ENCODE data around the gene GANAB.
"Not testable (repeated sequence)": the region's sequence is repeated elsewhere in the genome, so short reads cannot be mapped to it uniquely, and the experiment has no call there.

GANAB gene

DNA sequence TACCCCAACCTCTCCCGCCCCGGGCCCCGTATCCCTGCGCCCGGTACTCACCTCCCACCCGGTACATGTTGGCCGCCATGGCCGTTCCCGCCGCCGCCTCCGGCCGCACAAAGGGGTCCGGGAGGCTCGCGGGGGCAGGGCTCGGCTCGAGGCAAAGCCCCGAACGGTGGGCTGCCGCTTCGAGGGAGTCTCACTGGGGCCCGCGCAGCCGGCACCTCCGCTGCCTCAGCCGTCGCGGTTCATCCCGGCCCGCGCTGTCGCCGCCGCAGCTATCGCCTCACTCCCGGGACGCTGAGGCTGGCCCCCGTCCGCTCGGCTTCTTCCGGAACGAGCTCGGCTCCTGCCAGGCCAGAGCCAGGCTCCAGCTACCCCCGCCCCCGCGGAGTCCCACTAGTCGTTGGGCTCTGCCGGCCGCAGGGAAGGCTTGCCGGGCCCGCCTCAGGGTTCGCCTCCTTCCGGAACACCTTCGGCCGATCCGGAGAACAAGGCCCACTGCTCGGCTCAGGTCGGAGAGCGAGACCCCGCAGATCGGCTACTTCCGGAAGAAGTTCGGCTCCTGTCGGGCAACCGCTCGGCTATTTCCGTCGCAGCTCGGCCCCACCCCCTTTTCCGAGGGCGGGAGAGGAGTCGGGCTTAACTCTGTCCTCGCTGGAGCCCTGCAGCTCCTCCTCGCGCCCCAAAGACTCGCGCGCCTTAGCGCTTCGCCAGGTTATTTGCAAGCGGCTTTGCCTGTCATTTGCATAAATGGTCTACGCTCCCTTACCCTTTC is 44.9 kb downstream of the GANAB start, which contains the start of gene MTA2:
Gene MTA2 (minus strand): TSS at position 494 of the 769 bp plus-strand sequence. CDS start 415 bp downstream, at position 79.
- DNase-seq (ENCODE audit: low read depth in 3 of 3) = peak; percentile 99 to 100 (median 99)

DNA sequence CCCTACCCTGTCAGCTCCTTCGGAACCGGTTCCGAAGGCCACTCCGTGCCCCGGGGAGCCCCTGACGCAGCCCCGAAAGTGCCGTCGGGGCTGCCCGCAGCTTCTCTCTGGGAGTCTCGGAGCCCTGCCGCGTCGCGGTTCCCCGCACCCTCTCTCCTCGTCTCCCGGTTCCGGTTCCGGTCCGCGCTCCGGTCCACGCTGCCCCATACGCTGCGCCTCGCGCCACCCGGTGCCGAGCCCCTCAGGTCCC is 45.4 kb downstream of the GANAB start:
- DNase-seq (ENCODE audit: low read depth in 3 of 3) = peak in 2 of 3 experiments; percentile 41 to 56

DNA sequence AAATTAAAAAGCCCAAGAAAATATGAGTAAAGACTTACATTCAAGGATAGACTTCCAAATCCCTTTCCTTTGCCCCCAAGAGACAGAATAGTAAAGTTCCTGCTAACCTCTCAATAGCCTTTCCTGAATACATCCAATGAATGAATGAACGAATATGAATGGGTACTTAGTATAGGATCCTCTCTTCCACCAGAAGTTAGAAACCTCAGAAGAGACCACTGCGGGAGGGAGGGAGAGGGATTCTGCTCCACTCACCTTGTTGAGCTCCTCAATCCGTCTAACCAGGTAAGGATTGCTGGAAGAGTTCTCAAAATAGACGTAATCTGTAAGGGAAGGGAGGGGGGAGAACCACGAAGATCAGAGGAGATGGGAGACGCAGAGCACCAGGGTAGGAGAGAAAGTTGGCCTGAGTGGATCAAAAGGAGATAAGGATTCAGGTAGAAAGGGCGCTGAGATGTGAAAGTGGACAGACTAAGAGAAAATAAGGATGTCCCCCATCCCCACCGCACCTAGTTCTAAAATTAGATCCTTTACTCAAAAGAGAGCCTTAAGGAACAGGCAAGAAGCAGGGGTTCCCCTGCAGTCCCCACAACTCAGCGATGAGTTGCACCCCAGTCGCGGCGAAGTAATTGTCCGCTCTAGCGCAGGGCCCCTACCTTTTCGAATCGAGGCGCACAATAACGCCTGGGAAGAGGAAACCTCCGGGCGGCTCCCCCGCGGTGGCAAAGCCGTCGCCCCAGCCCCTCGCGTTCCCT is 45.9 kb downstream of the GANAB start:
- DNase-seq (ENCODE audit: low read depth in 3 of 3) = no peak

DNA sequence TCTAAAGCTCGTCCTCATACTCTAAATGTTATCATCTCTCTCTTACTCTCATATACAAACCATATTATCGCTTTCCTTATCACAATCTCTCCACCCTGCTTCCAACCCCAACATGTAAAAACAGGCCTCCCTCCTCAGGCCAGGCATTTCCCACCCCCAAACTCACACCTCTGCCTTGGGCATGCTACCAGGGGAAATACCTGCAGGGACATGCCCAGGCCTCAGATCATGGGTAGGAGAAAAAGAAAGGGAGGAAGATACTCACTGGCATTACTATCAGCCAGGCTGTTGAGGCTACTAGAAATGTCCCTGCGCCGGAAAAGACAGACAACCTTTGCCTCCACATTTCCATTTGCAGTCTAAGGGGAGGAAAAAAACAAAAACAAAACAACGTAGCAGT is 46.5 kb downstream of the GANAB start:
- no peak for DNase-seq (ENCODE audit: low read depth in 3 of 3)

DNA sequence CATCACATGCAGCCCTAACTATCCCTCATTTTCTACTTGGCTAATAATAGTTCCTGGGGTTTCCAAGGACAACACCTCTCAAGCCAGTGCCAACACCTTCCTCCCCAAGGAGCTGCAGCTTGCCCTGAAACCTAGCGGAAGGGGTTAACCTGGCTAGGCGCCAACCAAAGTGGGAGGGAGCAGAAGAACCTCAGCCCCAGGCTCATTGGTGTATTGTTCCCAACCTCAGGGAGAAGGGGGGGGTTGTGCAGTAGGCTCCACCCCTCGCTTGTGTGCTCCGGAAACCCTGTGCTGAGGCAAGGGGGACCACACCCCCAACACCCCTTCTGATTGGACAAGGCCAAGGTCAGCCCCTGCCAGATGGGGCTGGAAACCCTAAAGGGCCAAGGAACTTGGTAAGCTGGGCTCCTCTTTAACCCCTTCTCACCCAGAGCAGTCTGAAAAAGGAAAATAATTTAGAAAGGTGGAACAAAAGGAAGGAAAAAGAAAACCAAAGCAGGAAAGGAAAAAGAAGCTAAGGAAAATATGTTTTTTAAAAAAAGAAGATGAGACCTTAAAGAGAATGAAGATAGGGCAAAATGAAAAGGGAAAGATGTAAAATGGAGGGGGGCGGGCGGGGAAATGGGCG is 47.2 kb downstream of the GANAB start:
- DNase-seq (ENCODE audit: low read depth in 3 of 3) = peak; percentile 89 to 95 (median 89)

DNA sequence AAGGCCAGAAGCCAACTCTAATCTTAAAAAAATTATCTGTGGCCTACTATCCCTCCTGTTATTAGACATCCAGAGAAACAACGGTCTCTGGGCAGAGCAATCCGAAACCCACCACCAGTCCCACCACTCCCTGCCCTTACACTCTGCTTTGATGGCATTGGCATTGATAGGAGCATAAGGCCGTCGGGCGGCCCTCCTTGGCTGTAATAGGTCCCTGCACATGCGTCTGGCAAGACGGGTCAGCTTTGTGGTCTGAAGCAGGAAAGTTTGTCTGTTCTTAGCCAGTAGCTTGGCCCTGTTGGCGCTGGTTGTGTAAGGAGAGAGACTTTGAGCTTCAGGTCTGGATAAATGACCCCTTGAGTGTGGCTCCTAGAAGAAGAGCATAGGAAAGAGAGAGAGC is 51.3 kb downstream of the GANAB start:
- no peak for DNase-seq (ENCODE audit: low read depth in 3 of 3)

DNA sequence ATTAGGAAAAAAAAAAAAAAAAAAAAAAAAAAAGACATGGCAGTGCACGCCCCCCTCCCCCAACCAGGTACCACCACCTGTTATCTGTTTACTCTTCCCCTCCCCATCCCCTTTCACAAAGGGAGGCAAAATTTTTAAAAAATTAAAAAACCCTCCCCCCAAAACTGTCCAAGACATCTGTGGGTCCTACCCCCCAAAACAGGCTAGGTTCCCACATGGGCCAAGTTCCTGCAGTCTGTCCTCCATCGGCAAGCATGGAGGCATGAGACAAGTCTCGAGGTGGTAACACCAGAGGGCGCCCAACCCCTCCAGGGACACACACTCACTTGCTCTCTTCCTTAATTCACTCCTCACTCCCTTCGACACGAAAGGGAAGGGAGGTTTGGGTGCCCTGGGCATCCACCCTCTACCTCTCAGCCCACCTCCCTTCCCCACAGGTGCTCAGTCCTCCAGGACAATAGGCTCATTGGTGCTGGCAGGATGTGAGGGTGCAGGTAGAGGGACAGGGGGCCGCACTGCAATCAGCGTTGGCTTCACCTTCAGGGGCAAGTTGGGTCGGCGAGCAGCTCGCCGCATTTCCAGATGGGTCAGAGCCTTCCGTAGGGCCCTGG is 52.9 kb downstream of the GANAB start:
- DNase-seq (ENCODE audit: low read depth in 3 of 3) = peak; percentile 38 to 77 (median 57)

DNA sequence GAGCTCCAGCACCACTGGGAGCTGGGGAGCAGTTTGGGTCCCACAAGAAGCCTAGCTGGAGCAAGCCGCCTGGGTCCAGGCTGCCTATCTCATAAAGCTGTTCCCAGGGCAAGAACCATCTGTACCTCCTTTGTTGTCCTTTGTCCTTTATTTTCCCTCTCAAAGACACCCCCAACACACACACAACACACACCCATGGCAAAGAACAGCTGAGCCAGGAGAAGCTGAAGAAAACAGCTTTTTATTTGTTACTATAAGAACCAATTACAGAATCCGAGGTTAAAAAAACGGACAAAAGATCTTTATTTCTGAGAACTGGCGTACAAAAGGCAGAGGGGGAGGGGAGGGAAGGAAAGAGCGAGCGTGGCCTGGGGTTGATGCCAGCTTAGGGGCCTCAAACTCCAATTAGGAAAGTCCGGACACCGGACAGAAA is 53.4 kb downstream of the GANAB start:
- DNase-seq (ENCODE audit: low read depth in 3 of 3) = no peak

DNA sequence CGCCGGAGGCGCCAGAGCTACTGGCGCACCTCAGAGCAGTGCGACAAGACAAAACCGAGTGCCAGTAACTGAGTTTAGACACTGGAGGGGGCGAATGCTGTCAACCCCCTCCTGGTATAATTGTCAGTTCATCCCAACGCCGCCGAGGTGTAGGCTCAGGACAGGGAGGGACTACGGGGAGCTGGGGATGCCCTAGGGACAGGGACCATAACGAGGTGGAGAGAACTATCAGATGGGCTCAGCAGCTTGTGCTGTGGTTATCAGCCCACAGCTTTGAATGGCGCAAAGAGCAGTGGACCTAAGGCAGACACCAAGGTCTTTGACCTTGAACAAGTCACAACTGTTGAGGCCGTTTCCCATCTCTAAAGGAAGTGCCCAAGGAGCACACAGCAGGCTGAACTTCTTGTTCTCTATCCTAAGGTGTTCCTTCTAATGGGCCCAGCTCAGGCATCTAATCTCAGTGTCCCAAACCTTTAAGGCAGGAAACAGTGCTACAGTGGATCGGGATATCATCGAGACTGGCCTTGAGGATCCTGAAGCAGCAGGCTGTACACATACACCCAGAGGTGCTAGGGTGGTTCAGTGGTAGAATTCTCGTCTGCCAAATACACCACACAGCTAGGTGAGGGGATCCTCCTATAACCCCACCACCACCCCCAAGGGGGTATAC is 54.1 kb downstream of the GANAB start:
- no peak for DNase-seq (ENCODE audit: low read depth in 3 of 3)

DNA sequence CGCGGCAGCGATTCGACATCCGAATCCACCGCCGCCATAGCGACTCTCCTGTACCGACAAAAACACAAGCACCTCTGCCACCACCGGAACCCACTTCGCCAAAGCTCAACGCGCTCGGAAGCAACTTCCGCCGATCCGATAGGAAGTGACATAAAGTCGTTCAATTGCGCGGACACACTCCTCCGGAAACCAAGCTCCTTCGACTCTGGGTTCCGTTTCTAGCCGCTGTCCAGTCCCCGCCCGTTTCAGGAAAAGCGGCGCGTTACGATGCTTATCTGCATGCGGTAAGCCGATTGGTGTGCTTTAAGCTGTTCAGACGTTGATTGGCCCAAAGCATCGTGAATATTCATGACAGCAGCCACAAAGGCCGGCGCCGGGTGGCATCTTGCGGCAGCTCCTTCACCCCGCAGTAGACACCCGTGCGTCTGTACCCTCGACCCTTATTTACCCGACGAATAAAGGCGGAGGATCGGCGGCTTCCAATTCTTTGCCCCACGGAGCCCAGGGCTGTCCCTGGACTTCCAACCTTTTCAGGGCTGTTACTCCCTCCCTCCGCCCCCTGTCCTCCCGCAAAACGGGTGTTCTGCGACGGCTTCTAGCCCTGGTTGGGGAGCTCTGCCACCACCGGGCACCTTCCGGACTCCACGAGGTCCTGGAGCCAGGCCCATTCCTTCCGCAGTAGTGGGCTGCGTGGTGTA is 54.8 kb downstream of the GANAB start, which contains the start of gene TUT1:
Gene TUT1 (minus strand): TSS at position 76 of the 698 bp plus-strand sequence. CDS start 38 bp downstream, at position 38.
- peak; percentile 89 to 95 (median 93) for DNase-seq (ENCODE audit: low read depth in 3 of 3)

DNA sequence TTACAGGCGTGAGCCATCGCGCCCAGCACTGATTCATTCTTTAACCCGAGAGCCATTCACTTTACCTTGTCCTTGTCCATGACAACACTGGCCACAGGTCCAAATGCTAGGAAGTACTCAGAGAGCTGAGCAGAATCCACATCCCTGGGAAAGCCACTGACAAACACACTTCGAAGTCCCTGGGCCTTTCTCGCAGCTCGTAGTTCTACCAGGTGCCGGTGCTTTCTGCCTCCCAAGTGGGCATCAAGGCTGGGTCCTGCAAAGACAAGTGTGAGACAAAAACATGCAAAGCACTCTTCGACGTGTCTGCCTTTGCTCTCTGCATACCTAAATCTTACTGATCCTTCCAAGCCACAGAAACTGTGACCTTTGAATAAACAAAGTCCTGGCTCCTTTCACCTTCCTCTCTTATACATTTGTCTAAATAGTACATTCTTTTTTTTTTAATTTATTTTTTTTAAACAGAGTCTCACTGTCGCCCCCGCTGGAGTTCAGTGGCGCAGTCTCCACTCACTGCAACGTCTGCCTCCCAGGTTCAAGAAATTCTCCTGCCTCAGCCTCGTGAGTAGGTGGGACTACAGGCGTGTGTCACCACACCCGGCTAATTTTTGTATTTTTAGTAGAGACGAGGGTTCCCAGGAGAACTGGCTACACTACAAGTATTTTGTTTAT is 57.3 kb downstream of the GANAB start:
- peak in 1 of 3 experiments; percentile 30 for DNase-seq (ENCODE audit: low read depth in 3 of 3)

DNA sequence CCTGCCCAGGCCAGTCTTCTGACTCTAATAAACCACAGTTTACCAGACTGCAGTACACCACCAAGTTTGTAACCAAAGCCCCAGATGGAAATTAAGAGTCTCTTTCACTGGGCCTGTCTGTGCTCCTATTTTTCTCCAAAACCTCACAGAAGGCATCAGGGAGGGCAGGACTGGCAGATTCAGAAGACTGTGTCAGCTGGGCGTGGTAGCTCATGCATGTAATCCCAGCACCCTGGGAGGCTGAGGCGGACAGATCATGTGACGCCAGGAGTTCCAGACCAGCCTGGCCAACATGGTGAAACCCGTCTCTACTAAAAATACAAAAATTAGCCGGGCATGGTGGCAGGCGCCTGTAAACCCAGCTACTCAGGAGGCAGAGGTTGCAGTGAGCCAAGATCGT is 61.1 kb downstream of the GANAB start:
- DNase-seq (ENCODE audit: low read depth in 3 of 3) = not testable (repeated sequence)

DNA sequence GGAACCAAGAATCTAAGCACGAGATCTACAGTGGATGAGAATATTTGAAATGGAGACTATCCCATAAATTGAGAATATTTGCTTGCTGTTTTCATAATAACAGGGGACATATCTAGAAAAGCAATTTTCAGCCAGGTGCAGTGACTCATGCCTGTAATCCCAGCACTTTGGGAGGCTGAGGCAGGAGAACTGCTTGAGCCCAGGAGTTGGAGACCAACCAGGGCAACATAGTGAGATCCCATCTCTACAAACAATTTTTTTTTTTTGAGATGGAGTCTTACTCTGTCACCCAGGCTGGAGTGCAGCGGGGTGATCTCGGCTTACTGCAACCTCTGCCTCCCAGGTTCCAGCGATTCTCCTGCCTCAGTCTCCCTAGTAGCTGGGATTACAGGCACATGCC is 64.7 kb downstream of the GANAB start:
- DNase-seq (ENCODE audit: low read depth in 3 of 3) = not testable (repeated sequence)

DNA sequence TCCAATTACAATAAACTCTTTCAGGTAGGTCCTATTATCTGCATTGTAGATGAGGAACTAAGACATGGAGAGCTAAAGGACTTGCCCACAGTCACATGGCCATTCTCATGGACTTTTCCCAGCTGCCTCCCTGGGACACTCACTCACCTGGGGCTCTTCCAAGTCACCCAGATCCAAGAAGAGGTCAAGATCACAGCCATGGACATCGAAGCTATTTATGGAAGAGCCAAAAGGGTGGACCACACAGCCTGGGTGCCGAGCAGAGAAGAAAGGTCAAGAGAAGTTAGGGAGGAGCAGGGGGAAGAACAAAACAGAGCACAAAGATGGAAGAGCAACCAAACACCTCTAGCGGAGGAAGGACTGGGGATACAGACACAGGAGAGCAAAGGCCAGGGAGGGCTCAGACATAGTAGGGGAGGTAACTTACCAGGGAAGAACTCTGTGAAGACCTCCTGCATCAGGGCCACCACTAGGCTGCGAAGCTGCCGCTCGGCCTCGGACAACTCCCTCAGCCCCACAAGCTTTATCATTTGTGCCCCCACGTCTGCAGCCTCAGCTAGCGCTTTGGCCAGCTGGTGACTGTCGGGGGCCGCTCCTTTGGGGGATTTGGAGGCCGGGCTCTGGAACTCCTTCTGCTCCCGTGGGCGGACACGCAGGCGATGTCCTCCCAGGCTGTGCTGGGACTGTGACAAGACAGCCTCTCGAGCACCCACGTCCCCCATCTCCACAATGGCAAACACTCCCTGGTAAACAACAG is 65.3 kb downstream of the GANAB start:
- no peak for DNase-seq (ENCODE audit: low read depth in 3 of 3)

DNA sequence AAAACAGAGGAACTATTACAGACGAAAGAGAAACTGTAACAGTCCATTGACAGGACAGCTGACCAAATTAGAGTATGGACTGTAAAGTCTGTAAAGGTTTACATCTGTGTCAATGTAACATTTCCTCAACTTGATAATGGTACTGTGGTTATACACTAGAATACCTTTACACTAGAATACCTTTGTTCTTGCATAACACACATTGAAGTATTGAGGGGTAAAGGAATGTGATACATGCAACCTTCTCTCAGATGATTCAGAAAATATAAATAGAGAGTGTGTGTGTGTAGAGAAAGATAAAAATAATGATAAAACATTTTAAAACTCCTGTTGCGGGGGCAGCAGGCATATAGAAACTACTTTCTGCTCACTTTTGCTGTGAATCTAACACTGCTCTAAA is 67.2 kb downstream of the GANAB start:
- no peak for DNase-seq (ENCODE audit: low read depth in 3 of 3)

DNA sequence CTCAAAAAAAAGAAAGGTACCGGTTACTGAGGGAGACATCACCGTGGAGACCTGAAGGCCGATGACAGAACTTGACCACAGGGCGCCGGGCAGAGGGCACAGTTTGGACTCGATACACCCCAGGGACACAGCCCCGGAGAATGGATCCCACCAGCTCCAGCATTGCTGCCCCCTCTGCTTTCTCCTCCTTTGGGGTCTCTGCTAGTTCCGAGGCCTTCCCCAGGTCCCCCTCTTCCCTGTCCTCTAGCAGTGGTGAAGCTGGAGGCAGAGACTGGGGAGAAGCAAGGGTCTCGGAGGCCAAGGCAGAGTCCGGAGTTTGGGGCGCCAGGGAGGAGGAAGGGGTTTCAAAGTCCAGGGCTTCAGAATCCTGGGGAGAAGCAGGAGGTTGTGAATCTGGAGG is 67.9 kb downstream of the GANAB start:
- no peak for DNase-seq (ENCODE audit: low read depth in 3 of 3)

DNA sequence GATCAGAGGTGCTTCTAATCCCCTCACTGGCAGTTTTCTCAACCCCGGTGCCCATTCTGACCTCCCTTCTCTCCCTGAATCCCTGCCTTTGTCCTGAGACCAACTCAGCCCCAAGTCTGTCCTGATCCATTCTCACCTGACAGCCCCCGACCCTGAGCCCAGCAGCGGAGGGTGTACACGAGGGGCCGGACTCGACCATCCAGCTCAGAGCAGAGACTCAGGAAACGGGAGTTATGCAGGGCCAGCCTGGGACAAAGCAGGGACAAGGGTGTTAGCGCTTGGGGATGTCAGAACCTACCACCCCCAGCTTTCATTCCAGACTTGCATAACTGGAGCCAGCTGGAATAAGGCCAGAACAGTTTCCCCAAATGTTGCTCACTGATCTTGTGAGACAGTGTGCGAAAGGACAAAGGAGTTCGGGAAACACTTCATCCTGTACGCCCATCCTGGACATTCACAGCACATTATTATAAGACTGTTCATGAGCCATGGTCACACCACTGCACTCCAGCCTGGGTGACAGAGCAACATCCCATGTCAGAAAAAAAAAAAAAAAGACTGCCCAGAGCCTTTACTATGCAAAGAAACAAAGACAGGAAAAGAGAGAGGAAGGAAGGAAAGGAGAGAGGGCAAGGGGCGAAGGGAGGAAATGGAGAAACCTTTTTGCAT is 69.2 kb downstream of the GANAB start:
- no peak for DNase-seq (ENCODE audit: low read depth in 3 of 3)

DNA sequence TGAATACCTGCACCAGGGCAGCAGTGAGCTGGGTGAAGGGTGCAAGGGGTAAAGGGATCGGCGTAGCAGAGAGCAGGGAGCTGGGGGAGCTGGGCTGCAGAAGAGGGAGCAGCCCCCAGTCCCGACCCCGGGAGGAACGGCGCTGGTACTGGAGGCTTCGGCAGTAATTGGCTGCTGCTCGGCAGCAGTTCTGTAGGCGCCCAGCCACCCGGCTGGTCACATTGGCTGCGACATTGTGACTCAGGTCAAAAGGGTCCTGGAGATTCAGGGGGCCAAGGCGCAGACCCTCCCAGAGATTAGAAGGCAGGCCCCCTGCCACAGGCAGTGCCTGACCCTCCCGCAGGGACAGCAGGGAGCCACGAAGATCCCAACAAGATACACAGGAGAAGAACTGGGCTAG is 70.6 kb downstream of the GANAB start:
- DNase-seq (ENCODE audit: low read depth in 3 of 3) = no peak

DNA sequence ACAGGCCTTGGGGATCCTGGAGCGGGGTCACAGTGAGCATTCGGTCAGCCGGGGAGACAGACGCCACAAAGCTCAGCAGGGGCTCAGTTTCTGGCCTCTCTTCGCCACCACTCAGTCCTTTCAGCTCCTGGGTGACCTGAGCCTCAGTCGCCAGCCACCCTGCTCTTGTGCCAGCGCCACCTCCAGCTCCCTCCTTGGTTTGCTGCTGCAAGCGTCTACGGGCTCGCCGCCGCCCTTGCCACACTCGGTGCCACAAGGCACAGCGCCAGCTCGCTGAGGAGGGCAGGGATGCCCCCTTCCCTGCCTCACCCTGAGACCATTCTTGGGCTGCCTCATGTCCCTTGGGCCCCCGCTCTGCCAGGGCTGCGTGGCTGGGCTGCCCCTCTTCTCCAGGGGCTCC is 71.3 kb downstream of the GANAB start:
- no peak for DNase-seq (ENCODE audit: low read depth in 3 of 3)

Measured in stimulated activated CD4-positive, alpha-beta T cell treated with anti-CD3 and anti-CD28 coated beads, TNF-alpha, amount 100 ng/mL, for 24 hours (primary cell).